Mammary epithelial cell (primary cell): ENCODE measurements around the gene ZNF865.

Experiments used
- CTCF ChIP-seq, 2 donors: IDR thresholded peaks in 1 of 2; conservative IDR thresholded peaks in 1 of 2; 2 replicates each; pipeline ENCODE4 v1.5.1; 2011 to 2012; ENCODE audit warnings: inconsistent platforms in 2 of 2, low read length in 2 of 2, mild to moderate bottlenecking in 2 of 2, control low read depth in 1 of 2, low read depth in 1 of 2; ENCODE audit not compliant: insufficient read depth in 1 of 2; ENCODE audit errors: extremely low read depth in 1 of 2
- EZH2 ChIP-seq: IDR thresholded peaks from 2 replicates; pipeline ENCODE4 v1.6.1; 2012; ENCODE audit warnings: low read length, inconsistent platforms, borderline replicate concordance

GRCh38 chr19:55594996-55595545 is 10.4 kb upstream of the ZNF865 start:
- TF ChIP-seq CTCF (conservative IDR thresholded peaks at IDR 0.05 in 1 of 2, IDR thresholded peaks at IDR 0.05 in 1 of 2; ENCODE audit: extremely low read depth in 1 of 2, insufficient read depth in 1 of 2, low read depth in 1 of 2, low read length in 2 of 2) (no peak), EZH2 (no peak)
